HepG2 (cell line): ENCODE data around the gene GTF2H4. TPM values are rescaled to one million over a fixed set of nuclear protein-coding genes. Genes with fewer than 3 reads are reported as not detected.

Source experiments
- DNMT1 ChIP-seq: sonication (generic); formaldehyde crosslinking; IDR thresholded peaks from 2 replicates; pipeline ENCODE4 v1.5.1; 2020; ENCODE audit warnings: mild to moderate bottlenecking, missing genetic modification reagents
- FIP1L1 ChIP-seq: fragments of 200-400 bp; formaldehyde crosslinking; IDR thresholded peaks from 2 replicates; pipeline ENCODE4 v1.6.1; 2018; ENCODE audit warnings: low read depth, mild to moderate bottlenecking, low read length, moderate library complexity, borderline replicate concordance; ENCODE audit not compliant: insufficient read depth
- FOXJ3 ChIP-seq: sonication (generic); formaldehyde crosslinking; IDR thresholded peaks from 2 replicates; pipeline ENCODE4 v1.4.0; 2020; ENCODE audit warnings: missing genetic modification reagents, mild to moderate bottlenecking, borderline replicate concordance
- LCORL ChIP-seq, 2 experiments: fragments of 450-650 bp in 1 of 2; sonication (generic) in 1 of 2; formaldehyde crosslinking in 1 of 2; IDR thresholded peaks; 2 replicates each; pipeline versions ENCODE4 v1.5.0 to v1.6.1; 2017 to 2020; ENCODE audit warnings: antibody characterized with exemption in 1 of 2, missing genetic modification reagents in 1 of 2
- LRRFIP1 ChIP-seq: sonication (generic); formaldehyde crosslinking; conservative IDR thresholded peaks from 2 replicates; pipeline ENCODE4 v1.4.0; 2020; ENCODE audit warnings: missing genetic modification reagents
- ZBTB49 ChIP-seq: sonication (generic); formaldehyde crosslinking; IDR thresholded peaks from 2 replicates; pipeline ENCODE4 v1.4.0; 2020; ENCODE audit warnings: missing genetic modification reagents, borderline replicate concordance
- ZFP62 ChIP-seq: sonication (generic); formaldehyde crosslinking; IDR thresholded peaks from 2 replicates; pipeline ENCODE4 v1.4.0; 2020; ENCODE audit warnings: missing genetic modification reagents
- ZNF256 ChIP-seq: sonication (generic); formaldehyde crosslinking; conservative IDR thresholded peaks from 2 replicates; pipeline ENCODE4 v1.4.0; 2020; ENCODE audit warnings: missing genetic modification reagents
- polyA plus RNA-seq, 8 experiments: library from polyadenylated mRNA; depleted of rRNA in 3 of 8; stranded (reverse) in 7 of 8; unstranded in 1 of 8; fragments of >200 nt; fragmentation: Illumina TruSeq in 4 of 8; extraction: Trizol in 4 of 8; gene quantifications; 2 replicates each; pipeline versions ENCODE4 v1.2.1 to v1.2.3, GENCODE V29; 2011 to 2016; ENCODE audit warnings: low read depth in 4 of 8, missing spikeins in 1 of 8, mixed read lengths in 1 of 8; ENCODE audit not compliant: insufficient read depth in 1 of 8
- total RNA-seq, 5 experiments: library from RNA; depleted of rRNA; stranded (reverse); fragments of >200 nt; fragmentation: Illumina TruSeq; extraction: Trizol; gene quantifications; 2 replicates each; pipeline ENCODE4 v1.2.3, GENCODE V29; 2016; ENCODE audit warnings: low read depth in 1 of 5
- TF ChIP-seq, protein P1 (sequence below): sonication (generic); formaldehyde crosslinking; IDR thresholded peaks from 2 replicates; pipeline ENCODE4 v1.4.0; 2020; ENCODE audit warnings: missing genetic modification reagents, borderline replicate concordance
- TF ChIP-seq, protein P2 (sequence below): sonication (generic); formaldehyde crosslinking; IDR thresholded peaks from 2 replicates; pipeline ENCODE4 v1.4.0; 2020; ENCODE audit warnings: missing genetic modification reagents
- TF ChIP-seq, protein P3 (sequence below): sonication (generic); formaldehyde crosslinking; IDR thresholded peaks from 2 replicates; pipeline ENCODE4 v1.4.0; 2020; ENCODE audit warnings: missing genetic modification reagents, low read depth, mild to moderate bottlenecking, borderline replicate concordance
- TF ChIP-seq, protein P4 (sequence below), 2 experiments: fragments of 450-650 bp in 1 of 2; sonication (generic) in 1 of 2; formaldehyde crosslinking; IDR thresholded peaks; 2 replicates each; pipeline versions ENCODE4 v1.5.0 to v1.8.0; 2020 to 2022; ENCODE audit warnings: mild to moderate bottlenecking in 1 of 2, missing genetic modification reagents in 1 of 2

The GTF2H4 gene
- total and polyA plus RNA-seq, 2 of the 13 experiments (the other 11 are each of a cell fraction or from before 2014, with no cell fraction given) = 15.9 to 49.3 TPM

DNA sequence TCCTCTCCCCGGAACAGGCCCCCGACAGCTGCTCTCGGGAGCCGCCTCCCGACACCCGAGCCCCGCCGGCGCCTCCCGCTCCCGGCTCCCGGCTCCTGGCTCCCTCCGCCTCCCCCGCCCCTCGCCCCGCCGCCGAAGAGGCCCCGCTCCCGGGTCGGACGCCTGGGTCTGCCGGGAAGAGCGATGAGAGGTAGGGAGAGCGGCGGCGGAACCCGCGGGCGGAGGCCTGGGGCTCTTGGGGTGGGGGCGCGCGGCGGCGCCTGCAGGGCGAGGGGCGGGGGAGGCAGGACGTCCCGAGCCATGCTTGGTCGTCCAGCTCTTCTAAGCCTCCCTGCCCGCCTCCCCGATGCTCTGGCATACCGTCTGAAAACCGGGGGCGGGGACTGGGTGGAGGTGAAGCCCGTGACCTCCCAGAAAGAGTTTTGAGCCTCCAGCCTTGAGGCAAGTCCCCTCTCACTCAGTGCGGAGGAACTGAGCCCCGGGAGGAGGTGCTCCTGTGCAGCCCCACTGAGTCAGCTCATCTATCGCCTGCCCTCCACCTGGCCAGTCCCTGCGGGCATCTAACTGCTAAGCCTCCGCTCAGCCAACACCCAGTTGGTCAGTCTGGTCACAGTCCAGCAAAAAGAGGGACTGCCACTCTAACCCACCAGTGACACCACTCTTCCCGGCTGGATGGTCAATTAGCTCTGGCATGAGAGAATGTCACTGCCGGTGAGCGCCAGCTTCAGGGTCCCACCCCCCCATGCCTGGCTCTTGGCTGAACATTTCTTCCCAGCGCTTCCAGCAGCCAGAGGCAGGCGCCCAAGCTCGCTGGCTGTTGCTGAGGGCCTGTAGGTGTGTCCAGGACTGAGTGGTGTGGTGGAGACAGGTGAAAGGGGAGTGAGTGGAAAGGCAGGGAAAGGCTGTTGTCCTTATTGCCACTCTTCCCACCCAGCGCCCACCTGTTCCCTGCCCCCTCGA, 23.2 kb upstream of the GTF2H4 start (continued):
- TF ChIP-seq ZBTB49 (no peak), FOXJ3 (CRISPR knock-in tag) (no peak), FIP1L1 (no peak), ZNF256 (CRISPR knock-in tag) (no peak), ZFP62 (no peak), LRRFIP1 (CRISPR knock-in tag) (no peak), LCORL (IDR thresholded peaks at IDR 0.05) (no peak), LCORL (CRISPR knock-in tag; IDR thresholded peaks at IDR 0.05) (no peak; the same call in 1 of the 2 replicates), DNMT1 (no peak)
- TF ChIP-seq, protein P1, sequence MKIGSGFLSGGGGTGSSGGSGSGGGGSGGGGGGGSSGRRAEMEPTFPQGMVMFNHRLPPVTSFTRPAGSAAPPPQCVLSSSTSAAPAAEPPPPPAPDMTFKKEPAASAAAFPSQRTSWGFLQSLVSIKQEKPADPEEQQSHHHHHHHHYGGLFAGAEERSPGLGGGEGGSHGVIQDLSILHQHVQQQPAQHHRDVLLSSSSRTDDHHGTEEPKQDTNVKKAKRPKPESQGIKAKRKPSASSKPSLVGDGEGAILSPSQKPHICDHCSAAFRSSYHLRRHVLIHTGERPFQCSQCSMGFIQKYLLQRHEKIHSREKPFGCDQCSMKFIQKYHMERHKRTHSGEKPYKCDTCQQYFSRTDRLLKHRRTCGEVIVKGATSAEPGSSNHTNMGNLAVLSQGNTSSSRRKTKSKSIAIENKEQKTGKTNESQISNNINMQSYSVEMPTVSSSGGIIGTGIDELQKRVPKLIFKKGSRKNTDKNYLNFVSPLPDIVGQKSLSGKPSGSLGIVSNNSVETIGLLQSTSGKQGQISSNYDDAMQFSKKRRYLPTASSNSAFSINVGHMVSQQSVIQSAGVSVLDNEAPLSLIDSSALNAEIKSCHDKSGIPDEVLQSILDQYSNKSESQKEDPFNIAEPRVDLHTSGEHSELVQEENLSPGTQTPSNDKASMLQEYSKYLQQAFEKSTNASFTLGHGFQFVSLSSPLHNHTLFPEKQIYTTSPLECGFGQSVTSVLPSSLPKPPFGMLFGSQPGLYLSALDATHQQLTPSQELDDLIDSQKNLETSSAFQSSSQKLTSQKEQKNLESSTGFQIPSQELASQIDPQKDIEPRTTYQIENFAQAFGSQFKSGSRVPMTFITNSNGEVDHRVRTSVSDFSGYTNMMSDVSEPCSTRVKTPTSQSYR (CRISPR knock-in tag) = no peak
- TF ChIP-seq, protein P2, sequence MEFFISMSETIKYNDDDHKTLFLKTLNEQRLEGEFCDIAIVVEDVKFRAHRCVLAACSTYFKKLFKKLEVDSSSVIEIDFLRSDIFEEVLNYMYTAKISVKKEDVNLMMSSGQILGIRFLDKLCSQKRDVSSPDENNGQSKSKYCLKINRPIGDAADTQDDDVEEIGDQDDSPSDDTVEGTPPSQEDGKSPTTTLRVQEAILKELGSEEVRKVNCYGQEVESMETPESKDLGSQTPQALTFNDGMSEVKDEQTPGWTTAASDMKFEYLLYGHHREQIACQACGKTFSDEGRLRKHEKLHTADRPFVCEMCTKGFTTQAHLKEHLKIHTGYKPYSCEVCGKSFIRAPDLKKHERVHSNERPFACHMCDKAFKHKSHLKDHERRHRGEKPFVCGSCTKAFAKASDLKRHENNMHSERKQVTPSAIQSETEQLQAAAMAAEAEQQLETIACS (CRISPR knock-in tag) = no peak
- TF ChIP-seq, protein P3, sequence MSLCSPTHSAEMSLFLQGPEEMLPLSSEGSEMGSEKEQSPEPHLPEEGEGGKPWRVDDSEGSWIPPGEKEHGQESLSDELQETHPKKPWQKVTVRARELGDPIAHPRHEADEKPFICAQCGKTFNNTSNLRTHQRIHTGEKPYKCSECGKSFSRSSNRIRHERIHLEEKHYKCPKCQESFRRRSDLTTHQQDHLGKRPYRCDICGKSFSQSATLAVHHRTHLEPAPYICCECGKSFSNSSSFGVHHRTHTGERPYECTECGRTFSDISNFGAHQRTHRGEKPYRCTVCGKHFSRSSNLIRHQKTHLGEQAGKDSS (CRISPR knock-in tag) = no peak
- TF ChIP-seq, protein P4, sequence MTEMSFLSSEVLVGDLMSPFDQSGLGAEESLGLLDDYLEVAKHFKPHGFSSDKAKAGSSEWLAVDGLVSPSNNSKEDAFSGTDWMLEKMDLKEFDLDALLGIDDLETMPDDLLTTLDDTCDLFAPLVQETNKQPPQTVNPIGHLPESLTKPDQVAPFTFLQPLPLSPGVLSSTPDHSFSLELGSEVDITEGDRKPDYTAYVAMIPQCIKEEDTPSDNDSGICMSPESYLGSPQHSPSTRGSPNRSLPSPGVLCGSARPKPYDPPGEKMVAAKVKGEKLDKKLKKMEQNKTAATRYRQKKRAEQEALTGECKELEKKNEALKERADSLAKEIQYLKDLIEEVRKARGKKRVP (CRISPR knock-in tag; IDR thresholded peaks at IDR 0.05) = no peak
